CD4-positive, alpha-beta T cell treated with Interferon gamma for 1 hour (primary cell): ENCODE measurements around the gene TXNDC11.

Experiments
- DNase-seq: peaks from one replicate; pipeline ENCODE4 v3.0.0-alpha.2; 2020

The TXNDC11 gene

GRCh38 chr16:11688520-11688886 is 54.2 kb downstream of the TXNDC11 start:
- no peak for DNase-seq

- DNase-seq, result no peak
Observed at GRCh38 chr16:11687601-11688519, 54.8 kb downstream of the TXNDC11 start.

GRCh38 chr16:11686713-11687380 is 55.8 kb downstream of the TXNDC11 start:
- no peak for DNase-seq

GRCh38 chr16:11685844-11686618 is 56.6 kb downstream of the TXNDC11 start:
- no peak for DNase-seq

GRCh38 chr16:11684231-11685025 is 58.2 kb downstream of the TXNDC11 start:
- DNase-seq, result no peak

GRCh38 chr16:11683145-11683544 is 59.5 kb downstream of the TXNDC11 start:
- no peak for DNase-seq

GRCh38 chr16:11682655-11683096 is 60.0 kb downstream of the TXNDC11 start:
- no peak for DNase-seq

- DNase-seq, result peak; percentile 49
Observed at GRCh38 chr16:11681976-11682654, 60.5 kb downstream of the TXNDC11 start.

GRCh38 chr16:11681556-11681955 is 61.1 kb downstream of the TXNDC11 start:
- DNase-seq, result peak; percentile 52

GRCh38 chr16:11679941-11680911 is 62.4 kb downstream of the TXNDC11 start:
- DNase-seq, result no peak

GRCh38 chr16:11679250-11679649 is 63.4 kb downstream of the TXNDC11 start:
- no peak for DNase-seq

- no peak for DNase-seq
Observed at GRCh38 chr16:11677959-11678881, 64.4 kb downstream of the TXNDC11 start.

GRCh38 chr16:11677451-11677951 is 65.2 kb downstream of the TXNDC11 start:
- DNase-seq, result no peak

GRCh38 chr16:11676799-11677198 is 65.9 kb downstream of the TXNDC11 start:
- no peak for DNase-seq

GRCh38 chr16:11675561-11676511 is 66.8 kb downstream of the TXNDC11 start:
- DNase-seq, result no peak

- no peak for DNase-seq
Observed at GRCh38 chr16:11674818-11675560, 67.7 kb downstream of the TXNDC11 start.
